Measurements from ENCODE around the gene PDPR.
"Not testable (repeated sequence)": the region's sequence is repeated elsewhere in the genome, so short reads cannot be mapped to it uniquely, and the experiment has no call there.

DNA sequence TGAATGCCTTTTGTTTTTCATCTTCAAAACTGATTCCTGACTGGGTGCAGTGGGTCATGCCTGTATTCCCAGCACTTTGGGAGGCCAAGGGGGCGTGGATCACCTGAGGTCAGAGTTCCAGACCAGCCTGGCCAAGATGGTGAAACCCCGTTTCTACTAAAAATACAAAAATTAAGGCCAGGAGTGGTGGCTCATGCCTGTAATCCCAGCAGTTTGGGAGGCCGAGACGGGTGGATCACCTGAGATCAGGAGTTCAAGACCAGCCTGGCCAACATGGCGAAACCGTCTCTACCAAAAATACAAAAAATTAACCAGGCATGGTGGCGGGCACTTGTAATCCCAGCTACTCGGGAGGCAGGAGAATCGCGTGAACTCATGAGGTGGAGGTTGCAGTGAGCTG is 28.6 kb downstream of the PDPR start:
- TF ChIP-seq, protein P1, sequence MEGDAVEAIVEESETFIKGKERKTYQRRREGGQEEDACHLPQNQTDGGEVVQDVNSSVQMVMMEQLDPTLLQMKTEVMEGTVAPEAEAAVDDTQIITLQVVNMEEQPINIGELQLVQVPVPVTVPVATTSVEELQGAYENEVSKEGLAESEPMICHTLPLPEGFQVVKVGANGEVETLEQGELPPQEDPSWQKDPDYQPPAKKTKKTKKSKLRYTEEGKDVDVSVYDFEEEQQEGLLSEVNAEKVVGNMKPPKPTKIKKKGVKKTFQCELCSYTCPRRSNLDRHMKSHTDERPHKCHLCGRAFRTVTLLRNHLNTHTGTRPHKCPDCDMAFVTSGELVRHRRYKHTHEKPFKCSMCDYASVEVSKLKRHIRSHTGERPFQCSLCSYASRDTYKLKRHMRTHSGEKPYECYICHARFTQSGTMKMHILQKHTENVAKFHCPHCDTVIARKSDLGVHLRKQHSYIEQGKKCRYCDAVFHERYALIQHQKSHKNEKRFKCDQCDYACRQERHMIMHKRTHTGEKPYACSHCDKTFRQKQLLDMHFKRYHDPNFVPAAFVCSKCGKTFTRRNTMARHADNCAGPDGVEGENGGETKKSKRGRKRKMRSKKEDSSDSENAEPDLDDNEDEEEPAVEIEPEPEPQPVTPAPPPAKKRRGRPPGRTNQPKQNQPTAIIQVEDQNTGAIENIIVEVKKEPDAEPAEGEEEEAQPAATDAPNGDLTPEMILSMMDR (IDR thresholded peaks at IDR 0.05), result not testable (repeated sequence)
- not testable (repeated sequence) for TF ChIP-seq POLR2A (IDR thresholded peaks at IDR 0.05)
